HepG2 (cell line): Measurements from ENCODE around the gene SKI. TPM values are rescaled to one million over a fixed set of nuclear protein-coding genes. Genes with fewer than 3 reads are reported as not detected.
A peak's percentile ranks its signal among the peaks of the same experiment; 100 is the strongest.

ENCODE experiments used
- BORCS8-MEF2B ChIP-seq: sonication (generic); formaldehyde crosslinking; IDR thresholded peaks from 2 replicates; pipeline ENCODE4 v1.8.0; 2022; ENCODE audit warnings: mild to moderate bottlenecking, missing genetic modification reagents
- FOXA3 ChIP-seq: IDR thresholded peaks from 2 replicates; pipeline ENCODE4 v1.6.1; 2016; ENCODE audit warnings: missing genetic modification reagents, missing compliant biosample characterization
- HDAC6 ChIP-seq: fragments of 200-600 bp; sonication (generic); IDR thresholded peaks from 2 replicates; pipeline ENCODE4 v1.7.0; 2017; ENCODE audit warnings: mild to moderate bottlenecking, antibody characterized with exemption, low read length, low read depth
- HIC2 ChIP-seq: sonication (generic); formaldehyde crosslinking; IDR thresholded peaks from 2 replicates; pipeline ENCODE4 v1.9.0; 2022; ENCODE audit warnings: low read depth, missing genetic modification reagents
- HMG20A ChIP-seq: IDR thresholded peaks from 2 replicates; pipeline ENCODE4 v1.6.1; 2016; ENCODE audit warnings: borderline replicate concordance
- HOXD1 ChIP-seq: sonication (generic); formaldehyde crosslinking; IDR thresholded peaks from 2 replicates; pipeline ENCODE4 v1.5.0; 2020; ENCODE audit warnings: missing genetic modification reagents
- KDM2A ChIP-seq: sonication (generic); formaldehyde crosslinking; IDR thresholded peaks from 2 replicates; pipeline ENCODE4 v1.4.0; 2020; ENCODE audit warnings: low read depth, missing genetic modification reagents, borderline replicate concordance
- KDM3A ChIP-seq: IDR thresholded peaks from 2 replicates; pipeline ENCODE4 v1.6.1; 2018; ENCODE audit warnings: low read depth, missing compliant biosample characterization
- MBNL3 ChIP-seq: fragments of 250-450 bp; sonication (Bioruptor Pico); conservative IDR thresholded peaks from 2 replicates; pipeline ENCODE4 v1.8.0; 2022; ENCODE audit warnings: mild to moderate bottlenecking, inconsistent platforms
- SAP130 ChIP-seq: IDR thresholded peaks from 2 replicates; pipeline ENCODE4 v1.6.1; 2016; ENCODE audit warnings: low read depth
- SIN3B ChIP-seq: fragments of 150-350 bp; IDR thresholded peaks from 2 replicates; pipeline ENCODE4 v1.6.1; 2014; ENCODE audit warnings: low read length
- SMYD3 ChIP-seq: sonication (generic); formaldehyde crosslinking; IDR thresholded peaks from 2 replicates; pipeline ENCODE4 v1.8.1; 2023; ENCODE audit warnings: mild to moderate bottlenecking, missing genetic modification reagents
- TGIF2 ChIP-seq: IDR thresholded peaks from 2 replicates; pipeline ENCODE4 v1.6.1; 2016; ENCODE audit warnings: control low read depth, missing compliant biosample characterization
- ZNF382 ChIP-seq: sonication (generic); formaldehyde crosslinking; IDR thresholded peaks from 2 replicates; pipeline ENCODE4 v1.5.0; 2020; ENCODE audit warnings: missing genetic modification reagents, mild to moderate bottlenecking, borderline replicate concordance
- ZNF513 ChIP-seq: sonication (generic); formaldehyde crosslinking; conservative IDR thresholded peaks from 2 replicates; pipeline ENCODE4 v1.5.0; 2020; ENCODE audit warnings: missing genetic modification reagents
- ZNF879 ChIP-seq: sonication (generic); formaldehyde crosslinking; IDR thresholded peaks from 2 replicates; pipeline ENCODE4 v1.8.1; 2023; ENCODE audit warnings: missing genetic modification reagents
- polyA plus RNA-seq, 8 experiments: library from polyadenylated mRNA; depleted of rRNA in 3 of 8; stranded (reverse) in 7 of 8; unstranded in 1 of 8; fragments of >200 nt; fragmentation: Illumina TruSeq in 4 of 8; extraction: Trizol in 4 of 8; gene quantifications; 2 replicates each; pipeline versions ENCODE4 v1.2.1 to v1.2.3, GENCODE V29; 2011 to 2016; ENCODE audit warnings: low read depth in 4 of 8, missing spikeins in 1 of 8, mixed read lengths in 1 of 8; ENCODE audit not compliant: insufficient read depth in 1 of 8
- total RNA-seq, 5 experiments: library from RNA; depleted of rRNA; stranded (reverse); fragments of >200 nt; fragmentation: Illumina TruSeq; extraction: Trizol; gene quantifications; 2 replicates each; pipeline ENCODE4 v1.2.3, GENCODE V29; 2016; ENCODE audit warnings: low read depth in 1 of 5
- TF ChIP-seq, protein P1 (sequence below): sonication (generic); formaldehyde crosslinking; IDR thresholded peaks from 2 replicates; pipeline ENCODE4 v1.5.0; 2020; ENCODE audit warnings: mild to moderate bottlenecking, missing genetic modification reagents
- TF ChIP-seq, protein P2 (sequence below): sonication (generic); formaldehyde crosslinking; IDR thresholded peaks from 2 replicates; pipeline ENCODE4 v1.4.0; 2020; ENCODE audit warnings: missing genetic modification reagents, mild to moderate bottlenecking, borderline replicate concordance

SKI gene
- total and polyA plus RNA-seq, 2 of the 13 experiments (the other 11 are each of a cell fraction or from before 2014, with no cell fraction given), result 4.7 to 6.9 TPM

GRCh38 chr1:2232255-2232915 lies 4.3 kb downstream of the SKI start (continued):
- TF ChIP-seq SMYD3 (CRISPR knock-in tag) (no peak), BORCS8-MEF2B (no peak), MBNL3 (CRISPR knock-in tag) (no peak), ZNF382 (CRISPR knock-in tag) (no peak), KDM2A (no peak), HOXD1 (CRISPR knock-in tag) (peak; percentile 67; the same call in 1 of the 2 replicates), HDAC6 (no peak), KDM3A (CRISPR knock-in tag) (0 out of 2 replicates have a peak, but pooled peaks have one; percentile 32), SAP130 (CRISPR knock-in tag) (peak; percentile 87), HIC2 (CRISPR knock-in tag) (peak; percentile 54), ZNF513 (CRISPR knock-in tag) (no peak), TGIF2 (CRISPR knock-in tag) (peak; percentile 90), FOXA3 (peak; percentile 92), ZNF879 (CRISPR knock-in tag) (no peak), SIN3B (no peak), HMG20A (CRISPR knock-in tag) (peak; percentile 72; the same call in 1 of the 2 replicates)
- TF ChIP-seq, protein P1, sequence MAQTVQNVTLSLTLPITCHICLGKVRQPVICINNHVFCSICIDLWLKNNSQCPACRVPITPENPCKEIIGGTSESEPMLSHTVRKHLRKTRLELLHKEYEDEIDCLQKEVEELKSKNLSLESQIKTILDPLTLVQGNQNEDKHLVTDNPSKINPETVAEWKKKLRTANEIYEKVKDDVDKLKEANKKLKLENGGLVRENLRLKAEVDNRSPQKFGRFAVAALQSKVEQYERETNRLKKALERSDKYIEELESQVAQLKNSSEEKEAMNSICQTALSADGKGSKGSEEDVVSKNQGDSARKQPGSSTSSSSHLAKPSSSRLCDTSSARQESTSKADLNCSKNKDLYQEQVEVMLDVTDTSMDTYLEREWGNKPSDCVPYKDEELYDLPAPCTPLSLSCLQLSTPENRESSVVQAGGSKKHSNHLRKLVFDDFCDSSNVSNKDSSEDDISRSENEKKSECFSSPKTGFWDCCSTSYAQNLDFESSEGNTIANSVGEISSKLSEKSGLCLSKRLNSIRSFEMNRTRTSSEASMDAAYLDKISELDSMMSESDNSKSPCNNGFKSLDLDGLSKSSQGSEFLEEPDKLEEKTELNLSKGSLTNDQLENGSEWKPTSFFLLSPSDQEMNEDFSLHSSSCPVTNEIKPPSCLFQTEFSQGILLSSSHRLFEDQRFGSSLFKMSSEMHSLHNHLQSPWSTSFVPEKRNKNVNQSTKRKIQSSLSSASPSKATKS (CRISPR knock-in tag), result no peak
- TF ChIP-seq, protein P2, sequence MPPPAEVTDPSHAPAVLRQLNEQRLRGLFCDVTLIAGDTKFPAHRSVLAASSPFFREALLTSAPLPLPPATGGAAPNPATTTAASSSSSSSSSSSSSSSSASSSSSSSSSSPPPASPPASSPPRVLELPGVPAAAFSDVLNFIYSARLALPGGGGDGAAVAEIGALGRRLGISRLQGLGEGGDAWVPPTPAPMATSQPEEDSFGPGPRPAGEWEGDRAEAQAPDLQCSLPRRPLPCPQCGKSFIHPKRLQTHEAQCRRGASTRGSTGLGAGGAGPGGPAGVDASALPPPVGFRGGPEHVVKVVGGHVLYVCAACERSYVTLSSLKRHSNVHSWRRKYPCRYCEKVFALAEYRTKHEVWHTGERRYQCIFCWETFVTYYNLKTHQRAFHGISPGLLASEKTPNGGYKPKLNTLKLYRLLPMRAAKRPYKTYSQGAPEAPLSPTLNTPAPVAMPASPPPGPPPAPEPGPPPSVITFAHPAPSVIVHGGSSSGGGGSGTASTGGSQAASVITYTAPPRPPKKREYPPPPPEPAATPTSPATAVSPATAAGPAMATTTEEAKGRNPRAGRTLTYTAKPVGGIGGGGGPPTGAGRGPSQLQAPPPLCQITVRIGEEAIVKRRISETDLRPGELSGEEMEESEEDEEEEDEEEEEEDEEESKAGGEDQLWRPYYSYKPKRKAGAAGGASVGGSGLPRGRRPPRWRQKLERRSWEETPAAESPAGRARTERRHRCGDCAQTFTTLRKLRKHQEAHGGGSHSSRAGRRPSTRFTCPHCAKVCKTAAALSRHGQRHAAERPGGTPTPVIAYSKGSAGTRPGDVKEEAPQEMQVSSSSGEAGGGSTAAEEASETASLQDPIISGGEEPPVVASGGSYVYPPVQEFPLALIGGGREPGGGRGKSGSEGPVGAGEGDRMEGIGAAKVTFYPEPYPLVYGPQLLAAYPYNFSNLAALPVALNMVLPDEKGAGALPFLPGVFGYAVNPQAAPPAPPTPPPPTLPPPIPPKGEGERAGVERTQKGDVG, result no peak
